Activated CD4-positive, CD25-positive, alpha-beta regulatory T cell (primary cell): ENCODE measurements around the gene ALG10B.

Experiments
- DNase-seq, 4 experiments: peaks; one replicate each; lab custom pipeline; 2025; lab: John Stamatoyannopoulos, UW

The ALG10B gene

GRCh38 chr12:38374751-38375150, 58.2 kb downstream of the ALG10B start:
- no peak for DNase-seq
